MM.1S (cell line): ENCODE measurements around the gene POLR2J3.
"Not testable (repeated sequence)": the region's sequence is repeated elsewhere in the genome, so short reads cannot be mapped to it uniquely, and the experiment has no call there.

Experiments used
- EZH2 ChIP-seq: fragments of 300-600 bp; sonication (generic); optimal IDR thresholded peaks from 2 replicates; pipeline ENCODE3; 2017; ENCODE audit warnings: low read depth, mild to moderate bottlenecking, antibody characterized with exemption, low read length, mixed read lengths
- EZH2phosphoT487 ChIP-seq: fragments of 300-600 bp; sonication (generic); IDR thresholded peaks from 2 replicates; pipeline ENCODE4 v1.6.1; 2018; ENCODE audit warnings: antibody characterized with exemption, low read length
- TF ChIP-seq, protein P1 (sequence below): fragments of 300-600 bp; sonication (generic); IDR thresholded peaks from 2 replicates; pipeline ENCODE4 v1.5.1; 2016; ENCODE audit warnings: antibody characterized with exemption, low read length, mixed read lengths

DNA sequence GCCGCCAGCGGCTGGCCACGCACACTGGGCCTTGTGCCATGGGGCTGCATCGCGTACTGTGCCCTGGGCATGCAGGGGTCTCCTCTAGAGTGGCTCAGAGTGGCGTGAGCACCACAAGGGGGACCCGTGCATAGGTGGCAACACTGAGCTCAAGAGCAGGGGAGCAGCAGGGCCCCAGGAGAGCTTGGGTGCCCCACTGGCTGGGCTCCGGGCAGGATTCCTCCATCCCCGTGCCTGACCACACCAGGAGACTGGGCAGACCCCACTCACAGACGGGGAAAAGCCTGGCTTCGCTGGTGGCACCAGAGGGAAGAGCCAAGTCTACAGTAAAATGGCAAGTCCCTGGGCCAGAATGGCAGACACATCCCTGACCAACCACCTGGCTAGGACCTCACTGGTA lies 3.8 kb downstream of the POLR2J3 start:
- not testable (repeated sequence) for TF ChIP-seq EZH2, EZH2phosphoT487
- TF ChIP-seq, protein P1, sequence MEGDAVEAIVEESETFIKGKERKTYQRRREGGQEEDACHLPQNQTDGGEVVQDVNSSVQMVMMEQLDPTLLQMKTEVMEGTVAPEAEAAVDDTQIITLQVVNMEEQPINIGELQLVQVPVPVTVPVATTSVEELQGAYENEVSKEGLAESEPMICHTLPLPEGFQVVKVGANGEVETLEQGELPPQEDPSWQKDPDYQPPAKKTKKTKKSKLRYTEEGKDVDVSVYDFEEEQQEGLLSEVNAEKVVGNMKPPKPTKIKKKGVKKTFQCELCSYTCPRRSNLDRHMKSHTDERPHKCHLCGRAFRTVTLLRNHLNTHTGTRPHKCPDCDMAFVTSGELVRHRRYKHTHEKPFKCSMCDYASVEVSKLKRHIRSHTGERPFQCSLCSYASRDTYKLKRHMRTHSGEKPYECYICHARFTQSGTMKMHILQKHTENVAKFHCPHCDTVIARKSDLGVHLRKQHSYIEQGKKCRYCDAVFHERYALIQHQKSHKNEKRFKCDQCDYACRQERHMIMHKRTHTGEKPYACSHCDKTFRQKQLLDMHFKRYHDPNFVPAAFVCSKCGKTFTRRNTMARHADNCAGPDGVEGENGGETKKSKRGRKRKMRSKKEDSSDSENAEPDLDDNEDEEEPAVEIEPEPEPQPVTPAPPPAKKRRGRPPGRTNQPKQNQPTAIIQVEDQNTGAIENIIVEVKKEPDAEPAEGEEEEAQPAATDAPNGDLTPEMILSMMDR: not testable (repeated sequence)
